GM18502 (cell line): ENCODE results near the gene PRKG1.
A peak's percentile ranks its signal among the peaks of the same experiment; 100 is the strongest.
"Not testable (repeated sequence)": the region's sequence is repeated elsewhere in the genome, so short reads cannot be mapped to it uniquely, and the experiment has no call there.

Experiments used
- ATAC-seq: cut with Tn5 transposase; IDR thresholded peaks from one replicate; pipeline ENCODE4 v1.9.1; 2021; ENCODE audit warnings: mild to moderate bottlenecking; ENCODE audit not compliant: unreplicated experiment, poor library complexity

Gene PRKG1

DNA sequence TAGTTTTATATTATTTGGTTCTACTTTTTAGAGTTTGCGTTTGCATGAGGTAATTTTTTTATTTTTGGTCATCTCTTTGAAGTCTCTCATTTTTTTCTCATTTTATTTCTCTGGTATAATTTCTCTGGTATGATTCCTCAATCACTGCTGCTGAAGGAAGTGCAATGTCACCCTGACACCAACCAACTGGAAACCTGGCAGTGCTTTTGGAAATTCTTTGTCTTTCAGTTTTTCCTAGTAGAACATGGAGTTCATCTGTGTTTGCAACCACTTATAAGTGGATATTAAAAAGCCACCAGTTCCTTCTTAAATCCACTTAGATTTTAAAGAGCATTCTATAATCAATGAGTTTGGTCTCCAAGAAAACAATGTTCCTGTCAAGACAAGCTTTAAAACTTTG, 291.8 kb downstream of the PRKG1 start:
- ATAC-seq = no peak

- ATAC-seq = no peak
Observed at GRCh38 chr10:51367127-51367526, 292.8 kb downstream of the PRKG1 start.

DNA sequence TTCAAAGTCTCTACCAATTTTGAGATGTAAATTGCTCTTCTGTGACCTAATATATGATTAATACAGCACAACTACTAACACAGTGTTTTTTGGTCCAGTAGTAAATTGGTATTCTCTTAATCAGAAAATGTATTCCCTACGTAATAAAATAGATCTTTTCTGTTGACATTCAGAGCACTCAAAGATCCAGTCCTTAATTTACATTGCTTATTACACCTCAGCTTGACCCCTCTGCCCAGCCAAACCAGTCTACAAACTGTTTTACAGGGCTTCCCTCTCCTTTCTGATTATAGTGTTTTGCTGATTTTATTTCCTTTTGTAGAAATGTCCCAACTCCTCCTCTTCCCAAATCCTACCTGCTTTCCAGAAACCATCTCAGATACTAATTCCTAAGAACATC, 293.4 kb downstream of the PRKG1 start:
- ATAC-seq = no peak

DNA sequence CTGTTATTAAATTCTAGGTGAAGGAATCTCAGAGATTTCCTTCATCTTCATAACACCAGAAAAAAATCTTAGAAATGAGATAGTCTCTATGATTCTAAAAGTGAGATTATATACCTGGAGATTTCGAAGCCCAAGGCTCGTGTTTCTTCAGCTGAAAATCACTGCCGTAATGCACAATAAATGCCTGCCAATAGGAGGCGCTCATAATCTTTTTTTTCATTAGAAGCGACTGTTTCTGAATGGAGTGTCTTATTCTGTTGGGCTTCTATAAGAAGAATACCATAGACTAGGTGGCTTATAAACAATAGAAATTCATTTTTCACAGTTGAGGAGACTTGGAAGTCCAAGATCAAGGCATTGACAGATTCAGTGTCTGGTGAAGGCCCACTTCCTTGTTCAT, 294.7 kb downstream of the PRKG1 start:
- ATAC-seq = no peak

GRCh38 chr10:51369903-51370302, 295.6 kb downstream of the PRKG1 start:
- no peak for ATAC-seq

DNA sequence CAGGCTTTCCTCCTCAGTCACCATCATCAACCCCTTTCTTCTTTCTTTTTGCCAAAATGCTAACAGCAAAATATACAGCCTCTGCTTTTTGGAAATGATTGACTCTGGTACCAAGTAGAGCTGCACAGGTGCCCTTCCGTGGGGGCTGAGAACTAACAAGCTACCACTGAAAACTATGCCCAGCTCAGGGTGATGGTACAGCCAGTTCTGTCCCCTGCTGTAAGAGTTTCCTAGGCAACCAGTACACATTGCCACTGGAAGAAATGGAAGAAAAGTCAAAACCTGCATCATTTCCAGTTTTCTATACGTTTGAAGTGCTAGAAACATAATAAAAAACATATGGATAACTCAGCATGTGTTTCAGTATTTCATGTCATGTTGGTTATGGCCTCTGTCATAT, 297.5 kb downstream of the PRKG1 start:
- ATAC-seq = no peak

DNA sequence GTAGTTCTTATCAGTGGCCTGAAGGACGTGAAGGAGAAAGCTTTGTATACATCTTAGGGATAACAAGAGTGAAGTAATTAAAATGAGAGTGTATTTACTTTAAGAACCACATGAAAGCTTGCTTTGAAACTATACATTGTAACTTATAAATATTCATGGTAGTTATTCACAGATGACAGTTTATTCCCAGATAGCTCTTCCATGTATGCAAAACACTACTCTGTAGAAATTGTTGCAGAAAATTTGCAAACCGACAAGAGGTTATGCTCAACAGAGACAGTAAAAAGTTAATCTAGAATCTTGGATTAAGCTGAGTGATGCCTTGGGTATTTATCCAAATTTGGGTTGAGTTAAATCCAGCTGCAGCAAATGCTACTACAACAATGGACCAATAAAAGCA, 301.5 kb downstream of the PRKG1 start:
- ATAC-seq = no peak

DNA sequence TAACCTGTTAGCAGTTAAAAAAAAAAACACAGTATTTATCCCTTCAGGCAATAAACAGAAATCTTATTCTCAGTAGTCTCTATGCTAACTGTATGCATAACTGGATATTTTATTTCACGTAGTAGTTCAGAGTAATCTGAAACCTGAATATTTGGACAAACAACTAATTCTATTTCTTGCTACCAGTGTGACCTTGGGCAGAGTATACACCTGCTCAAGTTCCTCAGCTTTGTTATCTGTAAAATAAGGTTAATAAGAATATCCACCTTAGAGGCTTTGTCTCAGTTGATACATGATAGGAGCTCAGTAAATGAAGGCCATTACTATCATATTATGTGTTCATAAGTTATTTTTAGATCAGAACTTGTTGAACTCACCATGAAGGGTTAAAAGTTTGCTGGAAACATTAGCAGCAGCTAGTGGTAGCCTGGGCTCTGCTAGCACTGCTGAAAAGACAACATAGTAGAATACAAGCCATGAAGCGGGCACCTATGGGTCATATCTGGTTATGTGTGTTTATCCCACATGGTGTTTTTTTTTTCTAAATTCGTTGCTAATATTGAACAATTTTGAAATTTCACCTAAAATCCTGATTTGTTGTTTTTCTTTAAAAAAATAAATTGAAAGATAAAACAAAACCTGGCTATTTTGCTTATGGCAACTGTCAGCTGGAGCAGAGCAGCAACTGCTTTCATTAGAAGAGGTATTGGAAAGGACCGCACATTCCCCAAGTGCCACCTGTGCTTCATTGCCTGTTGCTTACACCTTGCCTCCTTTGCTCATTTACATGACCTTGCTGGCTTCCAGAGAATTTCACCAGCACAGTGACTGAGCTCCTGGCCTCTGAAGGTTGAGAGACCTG, 303.0 kb downstream of the PRKG1 start:
- ATAC-seq = no peak

DNA sequence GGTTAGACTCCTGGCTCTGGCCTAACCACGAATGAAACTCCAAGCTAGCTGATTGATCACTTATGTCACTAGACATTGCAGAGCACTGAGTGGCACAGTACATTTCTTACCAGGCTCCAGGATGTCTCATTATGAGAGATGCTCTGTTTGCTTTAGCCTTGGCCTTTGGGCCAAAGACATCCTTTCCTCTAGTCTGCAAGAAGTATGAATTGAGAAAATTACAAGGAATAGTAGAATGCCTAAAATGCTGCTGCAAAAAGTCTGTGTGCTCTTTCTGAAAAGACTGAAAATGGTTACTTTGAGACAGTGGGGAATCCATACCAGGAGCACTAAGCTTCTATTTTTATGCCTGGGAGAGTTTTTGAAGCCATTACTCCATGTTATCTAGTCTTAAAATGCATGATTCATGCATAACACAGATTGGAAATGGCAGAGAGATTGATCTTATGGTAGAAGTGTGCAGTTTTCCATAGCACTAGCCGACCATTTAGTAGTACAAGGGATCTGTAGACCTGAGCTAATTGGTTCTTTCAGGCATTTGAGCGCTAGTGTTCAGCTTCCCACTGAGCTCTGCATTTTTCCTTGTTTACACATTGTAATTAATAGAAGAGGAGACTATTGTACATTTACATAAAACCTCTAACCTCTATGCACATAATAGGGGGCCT, 303.8 kb downstream of the PRKG1 start:
- ATAC-seq = no peak

DNA sequence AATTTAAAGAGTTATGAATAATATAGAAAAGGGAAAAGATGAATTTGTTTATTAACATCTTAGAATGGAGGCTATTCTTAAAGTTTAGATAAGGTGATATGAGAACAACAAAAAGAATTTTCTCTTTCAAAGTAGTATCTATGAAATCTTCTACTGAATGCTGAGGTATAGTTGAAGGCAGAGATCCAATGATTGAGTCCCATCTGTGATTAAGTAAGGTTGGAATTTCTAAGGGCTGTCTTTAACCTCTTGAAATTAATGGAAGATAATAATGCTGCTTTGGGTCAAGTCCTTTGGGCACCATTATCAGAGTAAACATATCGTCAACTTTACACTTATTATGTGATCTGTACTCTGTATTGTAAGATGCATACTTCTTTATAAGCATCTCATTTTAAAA, 307.9 kb downstream of the PRKG1 start:
- ATAC-seq = no peak

DNA sequence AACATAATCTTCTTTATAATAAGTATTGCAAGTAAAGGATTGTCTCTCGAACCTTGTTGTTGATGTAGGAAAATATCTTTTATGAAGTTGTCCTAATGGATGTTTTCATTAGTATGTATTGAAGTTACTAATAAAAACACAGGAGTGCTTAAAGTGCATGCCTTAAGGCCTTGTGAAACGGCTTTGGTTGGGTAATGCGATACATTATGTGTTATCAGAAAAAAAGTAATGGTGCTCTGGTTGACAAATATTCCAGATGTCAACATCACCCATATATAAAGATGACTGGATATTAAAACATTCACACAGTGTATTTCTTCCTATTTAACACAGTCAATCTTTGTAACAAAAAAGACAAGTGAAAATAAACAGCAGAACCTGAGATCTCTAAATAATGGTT, 310.7 kb downstream of the PRKG1 start:
- ATAC-seq = no peak

DNA sequence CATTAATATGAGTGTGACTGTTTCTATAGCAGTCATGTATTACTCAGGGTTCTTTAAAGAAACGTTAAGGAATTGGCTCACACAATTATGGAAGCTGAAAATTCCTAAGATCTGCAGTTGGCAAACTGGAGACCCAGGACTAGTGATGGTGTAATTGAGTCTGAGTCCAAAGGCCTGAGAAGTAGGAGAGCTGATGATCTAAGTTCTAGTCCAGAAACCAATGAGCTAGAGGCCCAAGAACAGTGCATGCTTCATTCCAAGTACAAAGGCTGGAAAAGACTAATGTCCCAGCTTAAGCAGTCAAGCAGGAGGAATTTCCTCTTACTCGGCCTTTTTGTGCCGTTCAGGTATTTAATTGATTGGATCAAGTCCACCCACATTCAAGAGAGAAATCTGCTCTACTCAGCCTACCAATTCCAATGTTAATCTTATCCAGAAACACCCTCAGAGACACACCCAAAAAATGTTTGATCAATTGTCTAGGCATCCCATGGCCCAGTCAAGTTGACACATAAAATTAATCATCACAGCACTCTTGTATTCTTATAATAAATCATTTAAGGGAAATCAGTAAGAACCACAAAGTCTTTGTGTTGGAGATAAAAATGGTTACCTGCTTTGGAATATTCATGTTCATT, 312.1 kb downstream of the PRKG1 start:
- ATAC-seq = no peak

DNA sequence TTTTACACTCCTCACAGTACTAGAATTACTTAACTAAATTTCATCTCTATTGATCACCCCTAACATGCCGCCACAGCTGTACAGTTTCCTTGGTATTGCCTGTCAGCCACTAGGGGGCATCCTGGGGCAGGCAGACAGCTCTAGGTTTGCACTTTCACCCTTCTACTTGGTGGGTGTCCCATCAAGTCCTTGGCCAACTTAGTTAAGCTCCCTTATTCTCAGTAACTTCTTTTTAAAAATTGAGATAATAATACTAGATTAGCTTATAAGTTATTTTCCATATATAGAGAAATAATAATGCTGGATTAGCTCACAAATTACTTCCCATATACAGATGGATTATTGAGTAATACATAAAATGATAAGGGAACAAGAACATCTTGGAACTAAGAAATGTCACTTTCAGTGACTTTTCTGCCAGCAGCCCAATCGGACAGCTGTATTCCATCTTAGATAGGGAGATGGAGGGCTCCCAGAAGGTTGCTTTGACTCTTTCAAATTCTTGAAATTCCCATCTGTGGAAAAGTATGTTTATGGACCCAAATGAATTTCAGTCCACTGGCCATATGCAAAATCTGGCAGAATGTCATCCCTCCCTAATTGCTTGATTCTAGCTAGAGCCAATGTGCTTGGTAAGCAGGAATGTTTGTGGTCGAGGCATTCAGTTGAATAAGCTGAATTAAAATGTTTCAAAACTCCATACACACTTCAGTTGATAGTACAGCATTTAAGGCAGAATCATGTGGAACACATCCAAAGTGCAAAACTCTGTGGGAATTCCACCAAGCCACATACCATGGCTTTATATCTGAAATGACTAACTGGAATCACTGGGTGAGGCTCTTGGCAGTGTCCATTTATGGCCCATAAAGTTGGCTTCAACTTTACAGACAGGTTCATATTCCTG, 315.4 kb downstream of the PRKG1 start:
- ATAC-seq = peak; percentile 92

DNA sequence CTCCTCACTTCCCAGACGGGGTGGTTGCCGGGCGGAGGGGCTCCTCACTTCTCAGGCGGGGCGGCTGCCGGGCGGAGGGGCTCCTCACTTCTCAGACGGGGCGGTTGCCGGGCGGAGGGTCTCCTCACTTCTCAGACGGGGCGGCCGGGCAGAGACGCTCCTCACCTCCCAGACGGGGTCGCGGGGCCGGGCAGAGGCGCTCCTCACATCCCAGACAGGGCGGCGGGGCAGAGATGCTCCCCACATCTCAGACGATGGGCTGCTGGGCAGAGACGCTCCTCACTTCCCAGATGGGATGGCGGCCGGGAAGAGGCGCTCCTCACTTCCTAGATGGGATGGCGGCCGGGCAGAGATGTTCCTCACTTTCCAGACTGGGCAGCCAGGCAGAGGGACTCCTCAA, 318.7 kb downstream of the PRKG1 start:
- ATAC-seq = not testable (repeated sequence)

GRCh38 chr10:51394039-51394438, 319.8 kb downstream of the PRKG1 start:
- ATAC-seq = no peak

GRCh38 chr10:51397244-51397643, 323.0 kb downstream of the PRKG1 start:
- no peak for ATAC-seq

- ATAC-seq = no peak
Observed at GRCh38 chr10:51397695-51398094, 323.4 kb downstream of the PRKG1 start.

- ATAC-seq = no peak
Observed at GRCh38 chr10:51399840-51400239, 325.6 kb downstream of the PRKG1 start.

DNA sequence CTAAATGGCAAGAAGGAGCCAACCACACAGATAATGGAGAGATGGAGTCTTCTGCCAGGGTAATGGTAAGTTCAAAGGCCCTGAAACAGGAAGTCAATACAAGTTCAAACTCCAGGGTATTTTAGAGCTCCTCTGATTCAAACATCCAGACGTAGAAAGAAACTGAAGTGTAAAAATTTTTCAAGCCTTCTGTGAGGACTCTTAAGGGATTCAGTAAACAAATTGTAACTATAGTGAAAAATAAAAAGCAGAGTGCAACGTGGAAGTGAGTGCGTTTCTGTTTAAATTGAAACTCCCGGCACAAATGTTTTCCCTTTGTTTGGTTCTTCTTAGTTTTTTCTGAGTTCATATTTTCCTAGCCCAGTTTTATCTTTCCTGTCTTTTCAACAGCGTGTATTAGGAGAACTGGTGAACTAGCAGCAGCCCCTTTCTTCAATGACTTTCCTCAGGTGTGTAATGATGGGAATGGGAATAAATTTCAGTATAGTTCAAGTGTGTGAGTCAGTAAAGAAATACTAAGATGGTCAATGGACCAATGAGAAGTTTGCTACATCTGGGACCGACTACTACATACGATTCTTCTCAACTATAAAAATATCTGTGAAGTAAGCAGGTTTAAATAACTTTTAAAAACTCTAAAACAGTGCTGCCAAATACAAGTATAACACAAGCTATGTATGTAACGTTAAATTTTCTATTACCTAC, 326.3 kb downstream of the PRKG1 start:
- no peak for ATAC-seq

- ATAC-seq = no peak
Observed at GRCh38 chr10:51403521-51403920, 329.2 kb downstream of the PRKG1 start.
